H1 (cell line): ENCODE data around the gene BCKDHB. TPM values are rescaled to one million over a fixed set of nuclear protein-coding genes. Genes with fewer than 3 reads are reported as not detected.

Experiments
- PHF8 ChIP-seq: fragments of 200-600 bp; sonication (generic); conservative IDR thresholded peaks from 2 replicates; pipeline ENCODE4 v1.7.1; 2012; ENCODE audit warnings: low read depth, mild to moderate bottlenecking, inconsistent platforms, low read length, moderate library complexity
- RXRA ChIP-seq: IDR thresholded peaks from 2 replicates; pipeline ENCODE4 v1.6.1; 2011; ENCODE audit warnings: low read depth, mild to moderate bottlenecking, low read length, moderate library complexity; ENCODE audit not compliant: insufficient read depth
- SIRT6 ChIP-seq: IDR thresholded peaks from one replicate; pipeline ENCODE4 v1.7.1; 2012; ENCODE audit warnings: low read length, inconsistent platforms
- YY1 ChIP-seq: IDR thresholded peaks from 2 replicates; pipeline ENCODE4 v1.6.1; 2011; ENCODE audit warnings: low read depth, mild to moderate bottlenecking, low read length
- polyA plus RNA-seq, 7 experiments: library from polyadenylated mRNA; depleted of rRNA in 3 of 7; stranded (reverse) in 5 of 7; unstranded in 2 of 7; fragments of >200 nt in 5 of 7; fragments of 200-250 nt in 2 of 7; gene quantifications; 1 replicate in 5 of 7; 2 replicates in 1 of 7; 4 replicates in 1 of 7; pipeline versions ENCODE4 v1.2.1 to v1.2.3, GENCODE V29; 2011 to 2013; ENCODE audit warnings: missing spikeins in 2 of 7, mixed read lengths in 2 of 7
- total RNA-seq: library from RNA; stranded (reverse); fragmentation: NEBNext Ultra II Directional; extraction: Animal tissue kit (Norgen Biotek cat#: 25700); gene quantifications from 2 replicates; pipeline ENCODE4 v1.2.1, GENCODE V29; 2021
- TF ChIP-seq, protein P1 (sequence below): fragments of 300-600 bp; sonication (generic); IDR thresholded peaks from 2 replicates; pipeline ENCODE4 v1.7.1; 2012; ENCODE audit warnings: low read length, moderate library complexity, mild to moderate bottlenecking, inconsistent platforms; ENCODE audit not compliant: insufficient replicate concordance

The BCKDHB gene
- total and polyA plus RNA-seq, 2 of the 8 experiments (the other 6 are each of a cell fraction or from before 2014, with no cell fraction given), result 22.1 to 30.8 TPM

DNA sequence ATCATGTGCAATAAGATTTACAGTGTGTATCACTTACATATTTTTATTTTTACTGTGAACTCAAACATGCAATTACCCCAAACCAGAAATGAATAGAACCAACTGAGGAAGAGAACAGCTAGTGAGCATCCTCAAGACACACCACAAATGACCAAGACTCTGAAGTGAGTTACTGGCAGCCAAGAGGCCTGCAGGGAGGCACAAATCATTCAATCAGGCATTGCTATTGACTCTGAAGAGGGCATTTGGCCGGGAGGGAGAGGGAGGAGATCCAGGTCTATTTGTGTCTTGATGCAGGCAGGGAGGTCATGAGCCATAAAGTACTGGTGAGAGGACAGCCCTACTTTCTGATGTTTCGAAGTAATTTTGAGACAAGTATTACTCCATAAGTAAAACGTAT lies 257.7 kb downstream of the BCKDHB start (continued):
- TF ChIP-seq SIRT6 (no peak), RXRA (no peak), PHF8 (no peak), YY1 (no peak)
- TF ChIP-seq, protein P1, sequence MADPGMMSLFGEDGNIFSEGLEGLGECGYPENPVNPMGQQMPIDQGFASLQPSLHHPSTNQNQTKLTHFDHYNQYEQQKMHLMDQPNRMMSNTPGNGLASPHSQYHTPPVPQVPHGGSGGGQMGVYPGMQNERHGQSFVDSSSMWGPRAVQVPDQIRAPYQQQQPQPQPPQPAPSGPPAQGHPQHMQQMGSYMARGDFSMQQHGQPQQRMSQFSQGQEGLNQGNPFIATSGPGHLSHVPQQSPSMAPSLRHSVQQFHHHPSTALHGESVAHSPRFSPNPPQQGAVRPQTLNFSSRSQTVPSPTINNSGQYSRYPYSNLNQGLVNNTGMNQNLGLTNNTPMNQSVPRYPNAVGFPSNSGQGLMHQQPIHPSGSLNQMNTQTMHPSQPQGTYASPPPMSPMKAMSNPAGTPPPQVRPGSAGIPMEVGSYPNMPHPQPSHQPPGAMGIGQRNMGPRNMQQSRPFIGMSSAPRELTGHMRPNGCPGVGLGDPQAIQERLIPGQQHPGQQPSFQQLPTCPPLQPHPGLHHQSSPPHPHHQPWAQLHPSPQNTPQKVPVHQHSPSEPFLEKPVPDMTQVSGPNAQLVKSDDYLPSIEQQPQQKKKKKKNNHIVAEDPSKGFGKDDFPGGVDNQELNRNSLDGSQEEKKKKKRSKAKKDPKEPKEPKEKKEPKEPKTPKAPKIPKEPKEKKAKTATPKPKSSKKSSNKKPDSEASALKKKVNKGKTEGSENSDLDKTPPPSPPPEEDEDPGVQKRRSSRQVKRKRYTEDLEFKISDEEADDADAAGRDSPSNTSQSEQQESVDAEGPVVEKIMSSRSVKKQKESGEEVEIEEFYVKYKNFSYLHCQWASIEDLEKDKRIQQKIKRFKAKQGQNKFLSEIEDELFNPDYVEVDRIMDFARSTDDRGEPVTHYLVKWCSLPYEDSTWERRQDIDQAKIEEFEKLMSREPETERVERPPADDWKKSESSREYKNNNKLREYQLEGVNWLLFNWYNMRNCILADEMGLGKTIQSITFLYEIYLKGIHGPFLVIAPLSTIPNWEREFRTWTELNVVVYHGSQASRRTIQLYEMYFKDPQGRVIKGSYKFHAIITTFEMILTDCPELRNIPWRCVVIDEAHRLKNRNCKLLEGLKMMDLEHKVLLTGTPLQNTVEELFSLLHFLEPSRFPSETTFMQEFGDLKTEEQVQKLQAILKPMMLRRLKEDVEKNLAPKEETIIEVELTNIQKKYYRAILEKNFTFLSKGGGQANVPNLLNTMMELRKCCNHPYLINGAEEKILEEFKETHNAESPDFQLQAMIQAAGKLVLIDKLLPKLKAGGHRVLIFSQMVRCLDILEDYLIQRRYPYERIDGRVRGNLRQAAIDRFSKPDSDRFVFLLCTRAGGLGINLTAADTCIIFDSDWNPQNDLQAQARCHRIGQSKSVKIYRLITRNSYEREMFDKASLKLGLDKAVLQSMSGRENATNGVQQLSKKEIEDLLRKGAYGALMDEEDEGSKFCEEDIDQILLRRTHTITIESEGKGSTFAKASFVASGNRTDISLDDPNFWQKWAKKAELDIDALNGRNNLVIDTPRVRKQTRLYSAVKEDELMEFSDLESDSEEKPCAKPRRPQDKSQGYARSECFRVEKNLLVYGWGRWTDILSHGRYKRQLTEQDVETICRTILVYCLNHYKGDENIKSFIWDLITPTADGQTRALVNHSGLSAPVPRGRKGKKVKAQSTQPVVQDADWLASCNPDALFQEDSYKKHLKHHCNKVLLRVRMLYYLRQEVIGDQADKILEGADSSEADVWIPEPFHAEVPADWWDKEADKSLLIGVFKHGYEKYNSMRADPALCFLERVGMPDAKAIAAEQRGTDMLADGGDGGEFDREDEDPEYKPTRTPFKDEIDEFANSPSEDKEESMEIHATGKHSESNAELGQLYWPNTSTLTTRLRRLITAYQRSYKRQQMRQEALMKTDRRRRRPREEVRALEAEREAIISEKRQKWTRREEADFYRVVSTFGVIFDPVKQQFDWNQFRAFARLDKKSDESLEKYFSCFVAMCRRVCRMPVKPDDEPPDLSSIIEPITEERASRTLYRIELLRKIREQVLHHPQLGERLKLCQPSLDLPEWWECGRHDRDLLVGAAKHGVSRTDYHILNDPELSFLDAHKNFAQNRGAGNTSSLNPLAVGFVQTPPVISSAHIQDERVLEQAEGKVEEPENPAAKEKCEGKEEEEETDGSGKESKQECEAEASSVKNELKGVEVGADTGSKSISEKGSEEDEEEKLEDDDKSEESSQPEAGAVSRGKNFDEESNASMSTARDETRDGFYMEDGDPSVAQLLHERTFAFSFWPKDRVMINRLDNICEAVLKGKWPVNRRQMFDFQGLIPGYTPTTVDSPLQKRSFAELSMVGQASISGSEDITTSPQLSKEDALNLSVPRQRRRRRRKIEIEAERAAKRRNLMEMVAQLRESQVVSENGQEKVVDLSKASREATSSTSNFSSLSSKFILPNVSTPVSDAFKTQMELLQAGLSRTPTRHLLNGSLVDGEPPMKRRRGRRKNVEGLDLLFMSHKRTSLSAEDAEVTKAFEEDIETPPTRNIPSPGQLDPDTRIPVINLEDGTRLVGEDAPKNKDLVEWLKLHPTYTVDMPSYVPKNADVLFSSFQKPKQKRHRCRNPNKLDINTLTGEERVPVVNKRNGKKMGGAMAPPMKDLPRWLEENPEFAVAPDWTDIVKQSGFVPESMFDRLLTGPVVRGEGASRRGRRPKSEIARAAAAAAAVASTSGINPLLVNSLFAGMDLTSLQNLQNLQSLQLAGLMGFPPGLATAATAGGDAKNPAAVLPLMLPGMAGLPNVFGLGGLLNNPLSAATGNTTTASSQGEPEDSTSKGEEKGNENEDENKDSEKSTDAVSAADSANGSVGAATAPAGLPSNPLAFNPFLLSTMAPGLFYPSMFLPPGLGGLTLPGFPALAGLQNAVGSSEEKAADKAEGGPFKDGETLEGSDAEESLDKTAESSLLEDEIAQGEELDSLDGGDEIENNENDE, result no peak
